ENCODE measurements around the gene GKN1. TPM values are rescaled to one million over a fixed set of nuclear protein-coding genes. Genes with fewer than 3 reads are reported as not detected.
"Not testable (repeated sequence)": the region's sequence is repeated elsewhere in the genome, so short reads cannot be mapped to it uniquely, and the experiment has no call there.

GKN1 gene
- total RNA-seq, 2 donors from 2014 or later: not detected

DNA sequence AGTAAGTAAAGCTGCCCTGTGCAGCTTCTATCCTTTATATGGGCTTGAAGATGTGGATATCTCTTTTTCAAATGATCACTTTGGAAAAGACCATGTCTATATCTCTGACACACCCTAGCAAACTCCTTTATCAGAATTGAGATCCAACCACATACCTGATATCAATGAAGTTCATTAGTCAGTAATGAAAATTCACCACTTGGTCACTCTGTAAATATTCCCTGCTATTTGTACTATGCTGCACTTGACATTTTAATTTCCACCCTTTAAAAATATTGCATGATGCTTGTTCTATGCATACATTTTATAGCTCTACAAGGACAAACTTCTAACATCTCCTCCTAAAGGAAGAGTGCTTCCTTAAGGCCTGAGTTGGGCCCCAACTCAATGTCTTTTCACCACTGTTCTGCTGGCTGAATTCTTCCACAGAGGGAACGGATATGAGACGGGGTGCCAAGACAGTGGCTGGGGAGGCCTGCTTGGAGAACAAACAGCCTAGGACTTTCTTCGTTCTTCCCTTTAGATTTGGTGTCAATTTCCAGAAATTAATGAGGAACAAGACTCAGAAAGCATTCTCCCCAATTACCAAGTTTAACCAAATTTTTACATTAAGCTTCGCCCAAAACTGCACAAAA, 21.4 kb upstream of the GKN1 start, which contains the start of gene GKN2:
GKN2 (minus strand) TSS at position 7 of the 635 bp plus-strand sequence. CDS start 32 bp downstream, outside the sequence.
- intact Hi-C loops (cut with DNase I): no loop called here
- no peak for DNase-seq
- no peak for ATAC-seq

DNA sequence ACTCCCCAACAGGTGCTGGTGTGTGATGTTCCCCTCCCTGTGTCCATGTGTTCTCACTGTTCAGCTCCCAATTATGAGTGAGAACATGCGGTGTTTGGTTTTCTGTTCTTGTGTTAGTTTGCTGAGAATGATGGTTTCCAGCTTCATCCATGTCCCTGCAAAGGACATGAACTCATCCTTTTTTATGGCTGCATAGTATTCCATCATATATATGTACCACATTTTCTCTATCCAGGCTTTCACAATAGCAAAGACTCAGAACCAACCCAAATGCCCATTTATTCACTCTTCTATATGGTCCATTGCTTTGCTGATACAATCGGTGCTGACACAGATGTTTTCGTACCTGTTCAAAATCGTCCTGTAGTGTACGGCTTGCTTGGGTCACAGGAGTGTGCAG, 19.0 kb upstream of the GKN1 start:
- DNase-seq; intact Hi-C loops (cut with DNase I); ATAC-seq: not testable (repeated sequence)

DNA sequence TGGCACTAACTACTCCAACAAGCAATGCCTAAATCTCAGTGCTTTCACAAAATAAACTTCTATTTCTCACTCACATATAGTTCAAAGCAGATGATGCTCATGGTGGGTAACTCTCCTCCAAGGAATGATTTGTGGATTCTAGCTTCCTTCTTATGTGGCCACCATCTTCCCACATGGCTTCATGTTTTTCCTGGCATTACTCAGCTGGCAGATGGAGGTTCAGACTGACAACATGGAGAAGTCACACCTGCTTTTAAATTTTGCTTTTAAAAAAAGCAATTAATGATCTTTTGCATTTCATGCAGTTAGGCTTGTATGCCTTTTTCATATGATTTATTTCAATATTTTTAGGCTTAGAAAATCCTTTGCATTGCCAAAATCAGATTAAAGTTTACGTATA, 15.4 kb upstream of the GKN1 start:
- intact Hi-C loops (cut with DNase I): no loop called here
- ATAC-seq (no peak), DNase-seq (no peak)

DNA sequence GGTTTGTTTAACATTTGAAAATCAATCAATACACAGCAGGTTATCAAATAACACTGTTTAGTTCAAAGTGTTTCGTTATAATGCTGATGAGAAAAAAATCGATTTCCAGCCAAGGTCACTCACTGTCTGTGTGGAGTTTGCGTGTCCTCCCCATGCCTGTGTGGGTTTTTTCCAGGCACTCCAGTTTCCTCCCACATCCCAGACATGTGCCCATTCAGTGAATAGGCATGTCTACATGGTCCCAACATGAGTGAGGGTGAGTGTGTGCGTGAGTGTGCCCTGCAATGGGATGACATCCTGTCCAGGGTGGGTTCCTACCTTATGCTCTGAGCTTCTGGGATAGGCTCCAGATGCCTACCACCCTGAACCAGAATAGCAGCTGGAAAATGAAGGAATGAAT, 13.1 kb upstream of the GKN1 start:
- ATAC-seq (no peak), DNase-seq (no peak)
- intact Hi-C loops (cut with DNase I): no loop called here

DNA sequence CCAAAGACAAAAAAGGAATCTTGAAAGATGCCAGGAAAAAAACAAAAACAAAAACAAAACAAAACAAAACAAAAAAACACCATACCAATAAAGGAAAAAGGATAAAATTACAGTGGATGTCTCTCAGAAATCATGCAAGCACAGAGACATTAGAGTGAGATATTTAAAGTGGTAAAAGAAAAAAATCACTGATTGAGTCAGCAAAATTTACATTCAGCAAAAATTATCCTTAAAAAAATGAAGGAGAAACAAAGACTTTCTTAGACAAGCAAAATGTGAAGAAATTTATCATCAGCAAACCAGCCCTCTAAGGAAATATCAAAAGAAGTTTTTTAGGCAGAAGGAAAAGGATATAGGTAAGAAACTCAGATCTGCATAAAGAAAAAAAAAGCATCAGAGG, 10.2 kb upstream of the GKN1 start:
- ATAC-seq: no peak
- intact Hi-C loops (cut with DNase I): no loop called here
- DNase-seq: no peak

DNA sequence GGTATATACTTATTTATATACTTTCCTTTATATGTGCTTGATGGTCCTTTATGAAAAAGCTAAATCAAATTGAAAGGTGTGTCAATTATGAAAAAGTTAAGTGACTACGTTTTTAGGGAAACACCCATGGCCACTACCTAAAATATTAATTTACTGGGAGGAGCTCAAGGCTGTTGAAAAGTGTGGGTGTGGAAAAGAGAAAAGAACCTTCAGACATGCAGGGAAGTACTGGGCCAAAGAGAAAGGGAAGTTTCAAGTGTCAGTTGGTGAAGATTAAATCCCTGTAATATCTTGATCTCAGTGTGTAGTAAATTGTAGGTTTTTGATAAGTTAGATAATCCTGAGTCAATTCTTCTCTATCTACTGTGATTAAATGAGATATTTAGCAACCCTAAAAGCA, 6.2 kb upstream of the GKN1 start:
- intact Hi-C loops (cut with DNase I): no loop called here
- DNase-seq: no peak
- no peak for ATAC-seq

DNA sequence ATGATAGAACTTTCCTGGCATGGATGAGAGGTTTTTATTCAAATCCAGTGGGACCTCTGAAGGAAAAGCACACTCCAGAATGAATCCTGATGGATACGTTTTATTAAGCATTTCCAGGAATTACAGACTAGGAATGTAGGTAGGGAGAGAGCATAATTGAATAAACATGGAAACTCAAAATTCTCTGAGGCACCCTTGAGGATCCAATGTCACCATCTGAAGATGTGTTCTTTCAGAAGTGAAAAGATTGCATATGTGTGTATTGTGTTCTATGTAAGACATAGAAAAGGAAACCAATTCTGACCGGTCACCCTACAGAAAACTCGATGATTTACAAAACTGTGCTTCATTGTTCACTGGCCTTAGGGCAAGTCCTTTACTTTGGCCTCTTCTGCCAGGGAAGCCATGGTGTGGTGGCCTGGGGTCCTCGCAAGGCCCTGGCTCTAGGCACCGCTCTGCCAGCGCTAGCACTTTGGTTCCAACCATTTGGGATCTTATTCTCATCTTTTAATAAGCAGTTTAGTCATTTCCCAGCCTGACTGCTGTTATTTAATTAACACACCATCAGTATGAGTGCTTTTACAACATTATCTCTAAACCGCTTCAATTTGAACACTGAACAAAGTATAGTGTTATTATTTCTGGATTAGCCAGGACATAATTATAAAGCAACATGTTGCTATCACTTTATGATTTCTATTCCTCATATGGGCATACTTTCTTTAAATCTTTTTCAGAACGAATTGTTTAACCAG, 4.5 kb upstream of the GKN1 start:
- DNase-seq (no peak), ATAC-seq (no peak)
- intact Hi-C loops (cut with DNase I): no loop called here

DNA sequence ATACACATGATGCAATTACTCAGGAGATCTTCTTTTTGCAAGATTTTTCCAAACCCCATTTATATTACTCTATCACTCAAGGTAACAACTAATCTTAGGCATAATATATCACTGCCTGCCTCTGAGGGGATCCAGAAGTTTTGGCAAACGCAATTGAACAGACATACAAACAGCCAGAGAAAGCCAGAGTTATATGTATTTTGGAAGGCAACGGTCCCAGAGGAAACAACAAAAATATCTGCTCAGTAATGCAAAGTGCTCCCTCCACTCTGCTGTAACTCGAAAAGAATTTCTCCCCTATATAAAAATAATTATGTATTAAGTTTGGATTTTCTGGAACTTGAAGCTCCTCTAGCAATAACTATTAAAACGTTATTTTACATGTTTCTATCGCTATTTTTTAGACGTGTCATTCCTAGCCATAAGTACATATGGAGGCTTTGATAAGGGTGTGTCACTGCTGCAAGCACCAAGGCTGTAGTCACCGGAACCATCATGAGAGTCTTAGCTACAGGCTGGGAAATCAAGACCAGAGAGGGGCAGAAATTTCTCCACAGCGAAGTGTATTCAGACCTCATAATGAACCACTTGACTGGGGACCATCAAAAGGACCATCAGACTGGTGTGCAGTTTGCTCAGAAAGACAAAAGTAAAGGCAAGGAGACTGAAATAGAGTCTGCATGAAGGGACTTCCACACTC, 3.7 kb upstream of the GKN1 start:
- ATAC-seq: no peak
- intact Hi-C loops (cut with DNase I): no loop called here
- no peak for DNase-seq

DNA sequence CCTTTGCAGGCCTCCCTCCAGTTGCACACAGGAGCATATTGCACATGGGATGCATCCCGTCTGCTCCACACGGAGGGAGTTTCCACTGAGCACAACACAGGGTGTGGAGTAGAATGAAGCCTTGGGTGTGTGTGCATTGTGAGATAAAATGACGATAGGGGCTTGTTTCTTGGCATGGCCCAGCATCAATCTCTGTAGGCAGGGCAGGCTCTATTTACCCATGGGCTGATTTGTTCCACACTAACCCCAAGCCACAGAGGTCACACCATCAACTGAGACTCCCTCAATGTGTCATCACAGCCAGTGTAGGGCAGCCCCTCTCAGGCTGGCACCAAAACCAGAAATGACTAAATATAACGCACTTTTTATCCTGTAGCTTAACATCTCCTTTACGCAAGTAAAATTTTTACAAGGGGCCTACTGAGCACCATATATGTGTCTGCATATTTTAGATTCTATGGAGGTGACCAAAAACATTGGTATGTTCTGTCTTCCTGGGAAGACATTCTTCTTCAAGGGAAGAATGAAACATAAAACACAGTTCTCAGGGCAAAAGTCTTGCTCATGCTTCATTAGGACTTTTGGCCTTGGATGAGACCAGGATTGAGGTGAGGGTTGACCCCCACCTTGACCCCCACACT, 2.7 kb upstream of the GKN1 start:
- ATAC-seq: peak; percentile 15 to 32
- intact Hi-C loops (cut with DNase I): no loop called here
- no peak for DNase-seq

DNA sequence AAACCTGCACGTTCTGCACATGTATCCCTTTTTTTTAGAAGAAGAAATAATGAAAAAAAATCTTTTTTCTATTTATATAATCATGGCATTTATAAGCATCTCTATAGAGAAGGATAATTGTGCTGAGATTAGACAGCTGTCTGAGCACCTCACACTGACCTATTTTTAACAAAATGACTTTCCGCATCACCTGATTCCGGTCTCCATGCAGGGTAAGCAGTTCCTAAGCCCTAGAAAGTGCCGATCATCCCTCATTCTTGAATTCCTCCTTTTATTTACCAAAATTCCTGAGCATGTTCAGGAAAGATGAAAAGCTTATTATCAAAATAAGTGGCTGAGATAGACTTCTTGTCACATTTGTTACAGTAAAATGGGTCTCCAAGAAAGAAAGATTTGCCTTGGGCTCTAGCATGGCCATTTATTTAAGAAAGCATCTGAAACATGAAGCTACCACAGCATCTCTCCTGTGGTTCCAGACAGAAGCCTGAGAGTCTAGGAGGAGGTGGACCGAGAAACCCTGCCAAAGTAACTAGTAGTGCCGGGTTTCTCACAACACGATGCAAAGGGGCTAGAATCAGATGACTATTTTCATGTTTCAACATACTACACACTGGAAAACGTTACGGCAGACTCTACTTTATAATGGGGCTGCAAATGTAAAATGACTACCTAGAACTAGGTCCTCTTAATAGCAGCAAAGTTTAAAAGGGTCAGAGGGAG, 670 bp downstream of the GKN1 start:
- no peak for DNase-seq
- no peak for ATAC-seq
- intact Hi-C loops (cut with DNase I): no loop called here

DNA sequence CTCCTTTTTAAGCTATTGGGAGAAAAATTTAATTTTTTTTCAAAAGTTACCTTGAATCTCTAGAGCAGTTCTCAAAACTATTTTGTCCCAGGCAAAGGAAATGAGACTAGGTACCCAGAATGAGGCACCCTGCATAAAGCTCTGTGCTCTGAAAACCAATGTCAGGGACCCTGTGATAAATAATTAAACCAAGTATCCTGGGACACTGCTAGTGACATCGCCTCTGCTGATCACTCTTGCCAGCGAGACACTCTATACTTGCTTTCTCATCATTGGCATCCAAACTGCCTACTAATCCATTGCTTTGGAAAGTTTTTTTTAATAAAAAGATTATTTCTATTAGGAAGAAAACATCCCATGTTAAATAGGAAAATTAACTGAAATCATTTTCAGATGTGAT, 1.4 kb downstream of the GKN1 start:
- no peak for ATAC-seq
- intact Hi-C loops (cut with DNase I): no loop called here
- DNase-seq: no peak

DNA sequence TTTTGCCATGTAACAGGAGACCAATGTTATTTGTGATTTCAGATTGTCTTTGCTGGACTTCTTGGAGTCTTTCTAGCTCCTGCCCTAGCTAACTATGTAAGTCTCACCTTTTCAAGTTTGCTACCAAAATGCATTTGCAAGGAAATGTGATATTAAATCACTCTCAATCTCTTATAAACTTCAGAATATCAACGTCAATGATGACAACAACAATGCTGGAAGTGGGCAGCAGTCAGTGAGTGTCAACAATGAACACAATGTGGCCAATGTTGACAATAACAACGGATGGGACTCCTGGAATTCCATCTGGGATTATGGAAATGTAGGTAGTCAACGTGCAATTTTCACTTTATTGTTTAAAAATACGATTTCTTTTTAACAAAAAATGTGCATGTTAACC, 3.0 kb downstream of the GKN1 start:
- no peak for ATAC-seq
- intact Hi-C loops (cut with DNase I): no loop called here
- no peak for DNase-seq

DNA sequence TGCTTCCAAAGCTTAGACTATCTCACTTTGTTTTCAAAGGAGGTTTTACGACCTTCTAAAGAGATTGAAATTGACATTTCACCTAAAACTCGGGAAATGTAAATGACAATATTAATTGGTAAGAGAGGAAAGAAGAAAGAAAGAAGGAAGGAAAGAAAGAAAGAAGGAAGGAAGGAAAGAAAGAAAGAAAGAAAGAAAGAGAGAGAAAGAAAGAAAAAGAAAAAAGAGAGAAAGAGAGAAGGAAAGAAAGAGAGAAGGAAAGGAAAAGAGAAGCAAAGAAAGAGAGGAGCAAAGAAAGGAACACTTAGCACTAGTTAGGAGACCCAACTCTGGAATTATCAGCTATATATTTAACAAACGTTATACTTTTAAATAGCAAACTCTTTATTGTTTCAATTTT, 3.7 kb downstream of the GKN1 start:
- ATAC-seq: no peak
- intact Hi-C loops (cut with DNase I): no loop called here
- no peak for DNase-seq

DNA sequence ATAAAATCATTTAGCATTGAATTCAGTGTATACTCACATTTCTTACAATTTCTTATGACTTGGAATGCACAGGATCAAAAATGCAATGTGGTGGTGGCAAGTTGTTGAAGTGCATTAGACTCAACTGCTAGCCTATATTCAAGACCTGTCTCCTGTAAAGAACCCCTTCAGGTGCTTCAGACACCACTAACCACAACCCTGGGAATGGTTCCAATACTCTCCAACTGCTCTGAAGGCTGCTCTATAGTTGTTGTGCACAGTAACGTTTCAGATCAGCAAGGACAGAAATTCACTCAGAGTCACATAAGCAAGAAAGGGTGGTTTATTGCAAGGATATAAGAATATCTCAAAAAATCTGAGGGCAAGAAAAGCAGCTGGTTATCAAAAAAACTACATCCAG, 6.5 kb downstream of the GKN1 start:
- DNase-seq (no peak), ATAC-seq (no peak)
- intact Hi-C loops (cut with DNase I): no loop called here

DNA sequence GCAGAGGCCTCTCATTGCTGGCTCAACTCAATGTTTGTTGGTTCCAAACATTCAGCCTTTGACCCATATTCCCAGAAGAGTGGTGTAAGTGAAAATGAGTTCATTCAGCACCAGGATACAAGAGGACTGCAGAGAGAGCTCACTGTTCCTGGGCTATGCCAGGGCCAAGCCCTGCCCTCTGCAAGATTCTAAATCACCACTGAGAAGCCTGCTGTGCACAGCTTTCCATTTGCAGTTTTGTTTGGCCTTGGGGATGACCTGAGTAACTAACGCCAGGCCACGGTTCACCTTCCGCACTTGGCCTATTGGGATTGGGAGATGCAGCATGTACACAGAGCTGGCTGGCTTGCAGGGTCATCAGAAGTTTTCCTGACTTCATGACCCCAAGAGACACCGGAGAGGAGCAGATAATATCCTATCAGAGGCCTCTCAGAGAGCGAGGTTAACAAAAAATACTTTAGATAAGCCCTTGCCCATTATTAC, 12.6 kb downstream of the GKN1 start:
- DNase-seq (no peak), ATAC-seq (peak; percentile 78 to 83)
- intact Hi-C loops (cut with DNase I): no loop called here

DNA sequence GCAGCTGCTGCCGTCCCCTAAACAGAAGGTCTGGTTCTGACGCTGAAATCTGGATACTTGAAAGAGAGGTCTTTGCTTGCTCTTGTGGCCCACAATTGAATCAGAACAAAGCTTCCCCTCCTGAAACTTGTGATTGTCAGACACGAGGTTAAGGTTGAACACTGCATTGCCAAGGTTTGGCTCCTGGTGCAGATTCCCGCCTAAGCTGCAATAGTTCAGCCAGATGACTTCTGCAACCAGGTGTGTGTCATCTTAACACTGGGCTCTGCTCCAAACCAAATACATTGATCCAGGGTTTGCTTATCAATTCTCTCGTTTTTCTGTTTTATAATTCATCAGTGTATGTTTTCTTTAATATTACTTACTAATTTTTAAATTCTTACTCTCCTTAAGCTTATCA, 14.6 kb downstream of the GKN1 start:
- DNase-seq: no peak
- intact Hi-C loops (cut with DNase I): no loop called here
- ATAC-seq: no peak

DNA sequence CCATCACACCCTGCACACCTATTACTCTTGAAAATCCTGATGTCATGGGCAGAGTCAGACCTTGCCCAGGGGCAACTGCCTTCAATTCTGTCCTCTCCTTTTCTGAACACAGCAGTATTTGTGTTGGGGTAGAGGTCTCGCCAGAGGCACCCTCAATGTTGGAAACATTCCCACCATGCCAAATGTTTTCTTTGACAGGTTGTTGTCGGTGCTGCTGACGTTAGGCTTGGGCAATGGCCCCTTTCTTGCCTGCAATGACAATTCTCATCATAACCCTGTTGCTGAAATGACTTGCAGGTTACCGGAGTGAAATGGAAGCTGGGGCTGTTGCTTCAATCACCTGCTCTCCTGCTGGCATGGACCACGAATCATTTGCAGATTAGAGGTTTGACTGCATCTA, 17.9 kb downstream of the GKN1 start:
- DNase-seq: no peak
- no peak for ATAC-seq
- intact Hi-C loops (cut with DNase I): no loop called here

DNA sequence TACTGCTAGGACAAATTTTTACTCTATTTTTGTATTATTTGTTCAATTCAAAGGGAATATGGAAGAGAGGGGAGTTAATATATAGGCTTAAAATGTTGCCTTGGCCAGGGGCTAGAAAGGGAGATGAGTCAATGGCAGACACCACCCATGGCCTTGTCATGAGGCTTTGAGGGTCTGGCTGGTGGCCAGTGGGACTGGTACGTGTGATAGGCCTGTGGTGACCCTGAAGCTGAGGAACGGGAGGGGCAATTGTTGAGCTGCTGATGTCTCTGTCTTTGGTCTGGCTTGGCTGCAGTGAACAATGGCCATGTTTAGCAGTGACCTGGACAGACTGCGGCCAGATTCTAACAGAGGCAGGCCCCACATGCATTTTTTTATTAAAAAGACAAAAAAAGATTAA, 18.5 kb downstream of the GKN1 start:
- no peak for ATAC-seq
- DNase-seq: no peak
- intact Hi-C loops (cut with DNase I): no loop called here

DNA sequence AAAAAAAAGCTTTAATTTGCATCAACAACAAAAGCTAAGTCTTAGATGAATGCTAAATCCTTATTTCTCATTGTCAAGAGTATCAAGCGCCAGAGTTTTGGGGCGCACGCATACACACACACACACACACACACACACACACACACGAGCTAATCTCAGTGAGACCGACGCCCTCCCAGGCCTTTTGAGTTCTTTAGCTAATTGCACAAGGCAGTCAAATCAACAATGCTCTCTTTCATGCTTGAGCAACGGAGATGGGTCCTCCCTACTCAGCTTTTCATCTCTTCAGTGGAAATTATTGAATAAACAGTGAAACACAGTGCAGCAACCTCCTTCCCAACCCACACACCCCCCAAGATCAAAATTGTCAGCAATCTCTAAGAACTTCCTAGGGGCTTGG, 19.2 kb downstream of the GKN1 start:
- intact Hi-C loops (cut with DNase I): no loop called here
- no peak for DNase-seq
- peak in 1 of 2 donors; percentile 25 for ATAC-seq

Measured in left cardiac atrium (tissue), 4 donors.